Adrenal gland (tissue), 12 donors: ENCODE results near the gene TMEM235. TPM values are rescaled to one million over a fixed set of nuclear protein-coding genes. Genes with fewer than 3 reads are reported as not detected.
A peak's percentile ranks its signal among the peaks of the same experiment; 100 is the strongest.

ENCODE experiments used
- DNase-seq, 7 donors: peaks; one replicate each; pipeline ENCODE4 v3.0.0-alpha.2; 2019 to 2020
- H3K27ac ChIP-seq, 5 donors: fragments of 200-600 bp; sonication (generic) in 4 of 5; 1 replicate in 3 of 5; 2 replicates in 2 of 5; pipeline versions ENCODE4 v1.5.1 to v1.8.0; 2016 to 2020; ENCODE audit warnings: mild to moderate bottlenecking in 1 of 5
- H3K27me3 ChIP-seq: fragments of 200-600 bp; 2 replicates; pipeline ENCODE4 v1.8.0; 2021
- H3K36me3 ChIP-seq, 2 donors: fragments of 200-600 bp; replicated peaks in 1 of 2; 1 replicate in 1 of 2; 2 replicates in 1 of 2; pipeline versions ENCODE4 v1.5.1 to v1.8.0; 2018 to 2022
- H3K4me1 ChIP-seq, 2 donors: fragments of 200-600 bp; replicated peaks in 1 of 2; 1 replicate in 1 of 2; 2 replicates in 1 of 2; pipeline versions ENCODE4 v1.5.1 to v1.8.0; 2018 to 2021
- H3K4me3 ChIP-seq, 4 donors: fragments of 200-600 bp; sonication (generic) in 3 of 4; one replicate each; pipeline ENCODE4 v1.5.1; 2016 to 2018
- H3K9me3 ChIP-seq, 3 donors: fragments of 200-600 bp; sonication (generic) in 1 of 3; replicated peaks in 1 of 3; 1 replicate in 2 of 3; 2 replicates in 1 of 3; pipeline versions ENCODE4 v1.5.1 to v1.8.0; 2016 to 2021
- POLR2A ChIP-seq, 2 donors: fragments of 450-650 bp; IDR thresholded peaks; one replicate each; pipeline ENCODE4 v1.6.1; 2017; ENCODE audit warnings: antibody characterized with exemption in 2 of 2, mild to moderate bottlenecking in 2 of 2, moderate library complexity in 1 of 2
- WGBS, 4 donors: extraction: QIAGEN DNeasy Blood & Tissue Kit in 2 of 4; methylation state at CpG; one replicate each; pipeline versions ENCODE4 v1.1.5 to v1.1.7; 2013 to 2017; 5-methylcytosine and 5-hydroxymethylcytosine counted together
- intact Hi-C, 2 donors: fragments of 100-400 bp; cut with DNase I; formaldehyde crosslinking; loops; one replicate each; pipeline versions ENCODE4 v1.14.1 to v1.15.0; 2022 to 2023
- polyA plus RNA-seq, 3 donors: library from polyadenylated mRNA; stranded (reverse); fragments of 200-250 nt in 2 of 3; fragments of 350-450 nt in 1 of 3; fragmentation: Illumina TruSeq in 1 of 3; extraction: RNeasy Lipid Tissue Mini Kit (QIAGEN cat#74804) in 1 of 3; gene quantifications; one replicate each; pipeline ENCODE4 v1.2.3, GENCODE V29; 2013 to 2014
- total RNA-seq, 9 donors: library from RNA; depleted of rRNA in 4 of 9; stranded (reverse); fragments of >200 nt in 4 of 9; fragments of 120-200 nt in 1 of 9; fragmentation: NEBNext Ultra II Directional in 1 of 9; extraction: Animal tissue kit (Norgen Biotek cat#: 25700) in 1 of 9; gene quantifications; one replicate each; pipeline versions ENCODE4 v1.1.0 to v1.2.4, GENCODE V29; 2013 to 2023
- TF ChIP-seq, protein P1 (sequence below), 6 experiments: fragments of 450-650 bp in 4 of 6; fragments of 200-600 bp in 2 of 6; sonication (generic) in 1 of 6; IDR thresholded peaks; 1 replicate in 5 of 6; 2 replicates in 1 of 6; pipeline versions ENCODE4 v1.5.1 to v1.8.0; 2016 to 2021; ENCODE audit warnings: antibody characterized with exemption in 6 of 6, mild to moderate bottlenecking in 2 of 6, moderate library complexity in 1 of 6
- donor health status: healthy with polysubstance abuse.
- donor health status: Bipolar disorder and iron deficiency.
- donor health status: DM: yes; HTN: yes; CAD: no.
- donor health status: DM: no; HTN: no; CAD: no.
- donor health status: DM: no; HTN: no; CAD: no.
- donor health status: DM: yes; HTN: yes; CAD: no.

Gene TMEM235
- total and polyA plus RNA-seq, 12 donors, result 0.07 TPM; not detected in 11

DNA sequence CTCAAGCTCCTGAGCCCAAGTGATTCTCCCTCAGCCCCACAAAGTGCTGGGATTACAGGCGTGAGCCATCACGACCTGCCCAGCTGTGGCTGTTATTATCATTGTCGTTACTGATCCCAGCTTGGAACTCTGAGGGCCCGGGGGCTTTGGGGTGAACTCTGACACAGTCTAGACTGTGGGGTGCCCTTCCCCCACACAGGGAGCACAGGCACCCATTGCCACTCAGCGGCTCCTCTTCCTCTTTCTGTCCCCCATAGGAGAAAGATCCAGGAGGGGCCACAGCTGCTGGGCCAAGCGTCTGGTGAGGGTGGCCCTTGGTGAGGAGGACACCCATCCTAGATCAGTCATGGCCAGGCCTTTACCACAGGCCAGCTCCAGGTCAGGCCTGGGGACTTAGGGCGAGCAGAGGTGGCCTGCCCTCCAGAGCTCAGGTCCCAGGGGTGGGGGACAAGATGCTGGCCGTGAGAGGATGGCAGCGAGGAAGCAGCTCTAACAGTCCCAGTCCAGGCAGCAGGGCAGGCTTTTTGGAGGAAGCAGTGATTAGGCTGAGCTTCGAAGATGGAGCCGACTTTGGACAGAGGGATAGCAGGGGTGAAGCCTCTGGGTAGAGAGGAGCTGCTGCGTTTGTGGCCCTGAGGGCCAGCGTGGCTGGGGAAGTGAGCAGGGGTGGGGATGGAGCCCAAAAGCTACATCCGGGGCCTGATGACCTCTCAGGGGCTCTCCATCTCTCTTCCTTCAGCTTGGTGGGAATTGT, 24.7 kb downstream of the TMEM235 start:
- Histone ChIP-seq H3K27me3 (no peaks in the 10 kb centered on the region), H3K36me3 (no peaks in the 10 kb centered on the region), H3K4me3 (no peak overlapping the region), H3K4me1 (peaks cover 0 to 31% of the 10 kb centered on the region in 2 donors), H3K27ac (peak overlapping the region in 2 of 5 donors; percentile 26 to 61), H3K9me3 (no peaks in the 10 kb centered on the region)
- intact Hi-C loops, result no loop called here
- WGBS, 4 donors, result 68 to 81% (median 73%) methylated on average over 8 to 14 of the region's 14 CpGs
- no peak for TF ChIP-seq POLR2A (IDR thresholded peaks at IDR 0.05)
- TF ChIP-seq, protein P1, sequence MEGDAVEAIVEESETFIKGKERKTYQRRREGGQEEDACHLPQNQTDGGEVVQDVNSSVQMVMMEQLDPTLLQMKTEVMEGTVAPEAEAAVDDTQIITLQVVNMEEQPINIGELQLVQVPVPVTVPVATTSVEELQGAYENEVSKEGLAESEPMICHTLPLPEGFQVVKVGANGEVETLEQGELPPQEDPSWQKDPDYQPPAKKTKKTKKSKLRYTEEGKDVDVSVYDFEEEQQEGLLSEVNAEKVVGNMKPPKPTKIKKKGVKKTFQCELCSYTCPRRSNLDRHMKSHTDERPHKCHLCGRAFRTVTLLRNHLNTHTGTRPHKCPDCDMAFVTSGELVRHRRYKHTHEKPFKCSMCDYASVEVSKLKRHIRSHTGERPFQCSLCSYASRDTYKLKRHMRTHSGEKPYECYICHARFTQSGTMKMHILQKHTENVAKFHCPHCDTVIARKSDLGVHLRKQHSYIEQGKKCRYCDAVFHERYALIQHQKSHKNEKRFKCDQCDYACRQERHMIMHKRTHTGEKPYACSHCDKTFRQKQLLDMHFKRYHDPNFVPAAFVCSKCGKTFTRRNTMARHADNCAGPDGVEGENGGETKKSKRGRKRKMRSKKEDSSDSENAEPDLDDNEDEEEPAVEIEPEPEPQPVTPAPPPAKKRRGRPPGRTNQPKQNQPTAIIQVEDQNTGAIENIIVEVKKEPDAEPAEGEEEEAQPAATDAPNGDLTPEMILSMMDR (IDR thresholded peaks at IDR 0.05), result no peak
- no peak for DNase-seq

DNA sequence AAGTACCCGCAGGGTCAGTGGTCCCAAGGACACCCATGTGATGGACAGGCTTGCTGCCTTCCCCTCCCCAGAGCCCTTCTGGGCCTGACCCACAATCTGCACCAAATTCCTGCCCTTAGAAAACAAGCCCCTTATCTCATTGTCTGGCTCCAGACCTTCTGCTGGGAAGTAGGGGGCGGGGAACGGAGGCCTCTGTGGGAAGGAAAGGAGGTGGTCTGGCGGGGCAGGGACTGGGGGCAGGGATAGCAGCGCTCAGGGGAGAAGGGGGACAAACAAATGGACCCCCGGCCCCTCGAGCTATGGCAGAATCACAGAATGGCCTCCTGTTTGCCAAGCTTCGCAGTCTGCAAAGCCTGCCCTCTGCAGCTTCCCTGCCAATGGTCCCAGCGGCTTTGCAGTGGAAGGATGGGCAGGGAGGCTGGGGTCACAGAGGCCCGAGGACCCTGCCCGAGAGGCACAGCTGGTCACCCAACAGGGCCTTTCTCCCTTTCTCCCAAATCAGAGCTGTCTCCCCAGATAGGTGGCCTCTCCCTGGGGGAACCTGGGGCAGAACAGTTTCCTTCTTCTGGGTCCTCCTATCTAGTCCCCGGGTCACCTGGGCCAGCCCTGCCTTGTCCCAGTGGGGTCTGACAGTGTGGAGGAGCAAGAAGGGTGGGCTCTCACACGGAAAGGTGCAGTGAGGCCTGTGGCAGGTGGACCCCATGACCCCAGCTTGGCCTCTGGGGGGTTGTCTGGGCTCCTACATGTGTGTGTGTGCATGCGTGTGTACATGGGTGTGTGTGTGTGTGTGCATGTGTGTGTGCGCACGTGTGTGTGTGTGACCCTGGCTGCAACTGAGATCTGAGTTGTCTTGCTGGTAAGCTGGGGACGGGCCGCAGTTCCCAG, 25.5 kb downstream of the TMEM235 start:
- no peak for TF ChIP-seq POLR2A (IDR thresholded peaks at IDR 0.05)
- TF ChIP-seq, protein P1 (IDR thresholded peaks at IDR 0.05), result no peak
- WGBS, 4 donors, result 53 to 68% (median 61%) methylated on average over 11 to 18 of the region's 18 CpGs
- H3K4me1 ChIP-seq, result peaks cover 0 to 27% of the 10 kb centered on the region in 2 donors
- peak in 1 of 7 donors; percentile 19 for DNase-seq
- intact Hi-C loops, result no loop called here
- no peaks in the 10 kb centered on the region for H3K9me3 ChIP-seq
- H3K27me3 ChIP-seq, result no peaks in the 10 kb centered on the region
- H3K36me3 ChIP-seq, result no peaks in the 10 kb centered on the region
- peak overlapping the region in 2 of 5 donors; percentile 26 to 80 for H3K27ac ChIP-seq
- H3K4me3 ChIP-seq, result no peak overlapping the region

DNA sequence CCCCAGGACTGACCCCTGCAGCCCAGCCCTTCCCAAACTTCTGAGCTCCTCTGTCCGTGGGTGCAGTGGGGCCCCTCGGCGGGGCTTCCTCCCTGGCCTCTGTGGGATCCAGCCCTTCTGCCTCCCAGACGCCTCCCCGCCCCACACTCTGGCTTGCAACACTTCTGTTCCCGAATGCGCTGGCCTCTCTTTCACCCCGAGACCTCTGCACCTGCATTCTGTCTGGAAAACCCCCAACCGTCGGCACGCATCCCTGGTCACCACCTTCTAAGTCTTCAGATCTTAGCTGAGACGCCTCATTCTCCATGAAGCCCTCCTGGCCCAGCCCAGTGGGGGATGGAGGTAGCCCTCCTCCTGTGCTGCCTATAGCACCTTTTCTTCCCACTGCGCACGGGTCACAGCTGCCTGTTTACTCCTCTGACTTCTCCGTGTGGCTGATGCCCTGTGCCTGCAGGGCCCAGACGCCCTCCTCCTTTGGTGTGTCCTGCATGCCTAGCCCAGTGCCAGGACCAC, 26.4 kb downstream of the TMEM235 start:
- H3K9me3 ChIP-seq, result no peaks in the 10 kb centered on the region
- peak overlapping the region in 2 of 5 donors; percentile 37 to 80 for H3K27ac ChIP-seq
- WGBS, 4 donors, result 47 to 63% (median 56%) methylated on average over 11 to 16 of the region's 16 CpGs
- intact Hi-C loops, result no loop called here
- H3K27me3 ChIP-seq, result no peaks in the 10 kb centered on the region
- peaks cover 0 to 29% of the 10 kb centered on the region in 2 donors for H3K4me1 ChIP-seq
- no peaks in the 10 kb centered on the region for H3K36me3 ChIP-seq
- DNase-seq, result peak in 2 of 7 donors; percentile 41 to 50
- TF ChIP-seq POLR2A (IDR thresholded peaks at IDR 0.05), result no peak
- TF ChIP-seq, protein P1 (IDR thresholded peaks at IDR 0.05), result no peak
- no peak overlapping the region for H3K4me3 ChIP-seq
